IPS DF 6.9 (cell line): ENCODE data around the gene RGS16.

Experiments used
- DNase-seq: peaks from one replicate; pipeline ENCODE4 v3.0.0-alpha.2; 2013; ENCODE audit warnings: low read depth, low spot score
- H3K27ac ChIP-seq: one replicate; pipeline ENCODE4 v1.5.1; 2013; ENCODE audit warnings: low read length, control low read depth
- H3K27me3 ChIP-seq: 2 replicates; pipeline ENCODE4 v1.6.1; 2013; ENCODE audit warnings: mild to moderate bottlenecking, low read length; ENCODE audit not compliant: control insufficient read depth, insufficient read depth
- H3K36me3 ChIP-seq: 2 replicates; pipeline ENCODE4 v1.6.1; 2013; ENCODE audit warnings: low read length; ENCODE audit not compliant: control insufficient read depth, insufficient read depth
- H3K4me1 ChIP-seq: 2 replicates; pipeline ENCODE4 v1.6.1; 2013; ENCODE audit warnings: low read length; ENCODE audit not compliant: control insufficient read depth, insufficient read depth
- H3K4me3 ChIP-seq: 2 replicates; pipeline ENCODE4 v1.5.1; 2013; ENCODE audit warnings: mild to moderate bottlenecking, low read length
- H3K9me3 ChIP-seq: 2 replicates; pipeline ENCODE4 v1.6.1; 2013; ENCODE audit warnings: low read length, inconsistent platforms; ENCODE audit not compliant: control insufficient read depth, insufficient read depth
- WGBS: extraction: QIAGEN DNeasy Blood & Tissue Kit; methylation state at CpG from one replicate; pipeline ENCODE4 v1.1.7; 2013; ENCODE audit warnings: mixed read lengths, missing lambda C conversion rate; ENCODE audit not compliant: insufficient read length, insufficient coverage; 5-methylcytosine and 5-hydroxymethylcytosine counted together

Gene RGS16

GRCh38 chr1:182587093-182587492, 17.1 kb downstream of the RGS16 start:
- WGBS: no CpG with 5 or more reads among the region's 1 CpG
- no peaks in the 10 kb centered on the region for H3K9me3 ChIP-seq
- no peaks in the 10 kb centered on the region for H3K4me1 ChIP-seq
- no peak overlapping the region for H3K4me3 ChIP-seq
- no peaks in the 10 kb centered on the region for H3K27me3 ChIP-seq
- no peak overlapping the region for H3K27ac ChIP-seq
- DNase-seq: no peak
- no peaks in the 10 kb centered on the region for H3K36me3 ChIP-seq

GRCh38 chr1:182586380-182586779, 17.8 kb downstream of the RGS16 start:
- Histone ChIP-seq H3K36me3 (no peaks in the 10 kb centered on the region), H3K4me1 (no peaks in the 10 kb centered on the region), H3K4me3 (no peak overlapping the region), H3K27me3 (no peaks in the 10 kb centered on the region), H3K9me3 (no peaks in the 10 kb centered on the region), H3K27ac (no peak overlapping the region)
- WGBS: no CpG with 5 or more reads among the region's 11 CpGs
- no peak for DNase-seq

- DNase-seq: no peak
- Histone ChIP-seq H3K27me3 (no peaks in the 10 kb centered on the region), H3K4me3 (no peak overlapping the region), H3K4me1 (no peaks in the 10 kb centered on the region), H3K9me3 (no peaks in the 10 kb centered on the region), H3K27ac (no peak overlapping the region), H3K36me3 (no peaks in the 10 kb centered on the region)
- no CpG with 5 or more reads among the region's 4 CpGs for WGBS
Measured at GRCh38 chr1:182584746-182585145, 19.4 kb downstream of the RGS16 start.

GRCh38 chr1:182580736-182581135, 23.5 kb downstream of the RGS16 start:
- Histone ChIP-seq H3K27me3 (no peaks in the 10 kb centered on the region), H3K36me3 (no peaks in the 10 kb centered on the region), H3K4me3 (no peak overlapping the region), H3K9me3 (no peaks in the 10 kb centered on the region), H3K27ac (no peak overlapping the region), H3K4me1 (no peaks in the 10 kb centered on the region)
- no CpG with 5 or more reads among the region's 2 CpGs for WGBS
- no peak for DNase-seq

- no peaks in the 10 kb centered on the region for H3K27me3 ChIP-seq
- no CpG with 5 or more reads among the region's 3 CpGs for WGBS
Measured at GRCh38 chr1:182575540-182576149, 28.5 kb downstream of the RGS16 start.

GRCh38 chr1:182574156-182574555, 30.0 kb downstream of the RGS16 start:
- no peak overlapping the region for H3K4me3 ChIP-seq
- H3K4me1 ChIP-seq: no peaks in the 10 kb centered on the region
- no peaks in the 10 kb centered on the region for H3K27me3 ChIP-seq
- H3K27ac ChIP-seq: no peak overlapping the region
- DNase-seq: no peak
- H3K9me3 ChIP-seq: no peaks in the 10 kb centered on the region
- no peaks in the 10 kb centered on the region for H3K36me3 ChIP-seq
- whole genome bisulfite sequencing: no CpG with 5 or more reads among the region's 4 CpGs

More at GRCh38 chr1:182575540-182576149, 28.5 kb downstream of the RGS16 start:
- no peak for DNase-seq
- Histone ChIP-seq H3K27ac (no peak overlapping the region), H3K4me1 (no peaks in the 10 kb centered on the region), H3K4me3 (no peak overlapping the region), H3K36me3 (no peaks in the 10 kb centered on the region), H3K9me3 (no peaks in the 10 kb centered on the region)

- no peak for DNase-seq
- no peak overlapping the region for H3K4me3 ChIP-seq
- H3K27me3 ChIP-seq: no peaks in the 10 kb centered on the region
- no CpG with 5 or more reads among the region's 2 CpGs for WGBS
- H3K36me3 ChIP-seq: no peaks in the 10 kb centered on the region
- no peak overlapping the region for H3K27ac ChIP-seq
- H3K9me3 ChIP-seq: no peaks in the 10 kb centered on the region
- no peaks in the 10 kb centered on the region for H3K4me1 ChIP-seq
Measured at GRCh38 chr1:182570611-182570970, 33.6 kb downstream of the RGS16 start.

- H3K4me1 ChIP-seq: no peaks in the 10 kb centered on the region
- no peaks in the 10 kb centered on the region for H3K27me3 ChIP-seq
- H3K9me3 ChIP-seq: no peaks in the 10 kb centered on the region
- no peaks in the 10 kb centered on the region for H3K36me3 ChIP-seq
- no peak for DNase-seq
- no peak overlapping the region for H3K4me3 ChIP-seq
- no peak overlapping the region for H3K27ac ChIP-seq
- 100% methylated on average over 1 of the region's 6 CpGs for WGBS
Measured at GRCh38 chr1:182569939-182570610, 34.1 kb downstream of the RGS16 start.

GRCh38 chr1:182568647-182569284, 35.4 kb downstream of the RGS16 start:
- DNase-seq: no peak
- Histone ChIP-seq H3K36me3 (no peaks in the 10 kb centered on the region), H3K4me3 (no peak overlapping the region), H3K27me3 (no peaks in the 10 kb centered on the region), H3K4me1 (no peaks in the 10 kb centered on the region), H3K9me3 (no peaks in the 10 kb centered on the region), H3K27ac (no peak overlapping the region)
- WGBS: 67% methylated on average over 1 of the region's 3 CpGs

GRCh38 chr1:182567629-182568028, 36.6 kb downstream of the RGS16 start:
- H3K4me1 ChIP-seq: no peaks in the 10 kb centered on the region
- no peaks in the 10 kb centered on the region for H3K36me3 ChIP-seq
- no peak for DNase-seq
- no peak overlapping the region for H3K4me3 ChIP-seq
- no peak overlapping the region for H3K27ac ChIP-seq
- no peaks in the 10 kb centered on the region for H3K9me3 ChIP-seq
- no CpG with 5 or more reads among the region's 5 CpGs for WGBS
- no peaks in the 10 kb centered on the region for H3K27me3 ChIP-seq
